IMR-90 (cell line): ENCODE data around the gene HTT-AS.

ENCODE experiments used
- MAZ ChIP-seq: IDR thresholded peaks from 2 replicates; pipeline ENCODE4 v1.6.1; 2012; ENCODE audit warnings: low read depth, mild to moderate bottlenecking, low read length, improper control_type of control experiment, moderate library complexity, borderline replicate concordance
- NFE2L2 ChIP-seq: fragments of 150-350 bp; IDR thresholded peaks from 2 replicates; pipeline ENCODE4 v1.6.1; 2016; ENCODE audit warnings: low read depth, mild to moderate bottlenecking, low read length
- POLR2A ChIP-seq: IDR thresholded peaks from 2 replicates; pipeline ENCODE4 v1.6.1; 2012; ENCODE audit warnings: mild to moderate bottlenecking, low read depth, low read length
- RAD21 ChIP-seq: IDR thresholded peaks from 2 replicates; pipeline ENCODE4 v1.6.1; 2012; ENCODE audit warnings: low read length, improper control_type of control experiment
- TF ChIP-seq, protein P1 (sequence below): conservative IDR thresholded peaks from 2 replicates; pipeline ENCODE4 v1.5.1; 2012; ENCODE audit warnings: mild to moderate bottlenecking, low read depth, low read length, improper control_type of control experiment

- TF ChIP-seq POLR2A (no peak), RAD21 (no peak), NFE2L2 (no peak), MAZ (no peak)
- TF ChIP-seq, protein P1, sequence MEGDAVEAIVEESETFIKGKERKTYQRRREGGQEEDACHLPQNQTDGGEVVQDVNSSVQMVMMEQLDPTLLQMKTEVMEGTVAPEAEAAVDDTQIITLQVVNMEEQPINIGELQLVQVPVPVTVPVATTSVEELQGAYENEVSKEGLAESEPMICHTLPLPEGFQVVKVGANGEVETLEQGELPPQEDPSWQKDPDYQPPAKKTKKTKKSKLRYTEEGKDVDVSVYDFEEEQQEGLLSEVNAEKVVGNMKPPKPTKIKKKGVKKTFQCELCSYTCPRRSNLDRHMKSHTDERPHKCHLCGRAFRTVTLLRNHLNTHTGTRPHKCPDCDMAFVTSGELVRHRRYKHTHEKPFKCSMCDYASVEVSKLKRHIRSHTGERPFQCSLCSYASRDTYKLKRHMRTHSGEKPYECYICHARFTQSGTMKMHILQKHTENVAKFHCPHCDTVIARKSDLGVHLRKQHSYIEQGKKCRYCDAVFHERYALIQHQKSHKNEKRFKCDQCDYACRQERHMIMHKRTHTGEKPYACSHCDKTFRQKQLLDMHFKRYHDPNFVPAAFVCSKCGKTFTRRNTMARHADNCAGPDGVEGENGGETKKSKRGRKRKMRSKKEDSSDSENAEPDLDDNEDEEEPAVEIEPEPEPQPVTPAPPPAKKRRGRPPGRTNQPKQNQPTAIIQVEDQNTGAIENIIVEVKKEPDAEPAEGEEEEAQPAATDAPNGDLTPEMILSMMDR = no peak
Observed at GRCh38 chr4:3062471-3062870, 11.9 kb downstream of the HTT-AS start.
